Measurements from ENCODE around the gene TEPSIN.

TEPSIN gene, protein sequence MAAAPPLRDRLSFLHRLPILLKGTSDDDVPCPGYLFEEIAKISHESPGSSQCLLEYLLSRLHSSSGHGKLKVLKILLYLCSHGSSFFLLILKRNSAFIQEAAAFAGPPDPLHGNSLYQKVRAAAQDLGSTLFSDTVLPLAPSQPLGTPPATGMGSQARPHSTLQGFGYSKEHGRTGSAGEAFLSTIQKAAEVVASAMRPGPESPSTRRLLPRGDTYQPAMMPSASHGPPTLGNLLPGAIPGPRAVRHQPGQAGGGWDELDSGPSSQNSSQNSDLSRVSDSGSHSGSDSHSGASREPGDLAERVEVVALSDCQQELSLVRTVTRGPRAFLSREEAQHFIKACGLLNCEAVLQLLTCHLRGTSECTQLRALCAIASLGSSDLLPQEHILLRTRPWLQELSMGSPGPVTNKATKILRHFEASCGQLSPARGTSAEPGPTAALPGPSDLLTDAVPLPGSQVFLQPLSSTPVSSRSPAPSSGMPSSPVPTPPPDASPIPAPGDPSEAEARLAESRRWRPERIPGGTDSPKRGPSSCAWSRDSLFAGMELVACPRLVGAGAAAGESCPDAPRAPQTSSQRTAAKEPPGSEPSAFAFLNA

GRCh38 chr17:81238815-81239713 lies at the start of gene TEPSIN, which contains the start of gene NDUFAF8:
TSS of gene TEPSIN (minus strand) at chr17:81239055. CDS start at chr17:81239033, 22 bp downstream.
TSS of gene NDUFAF8 (plus strand) at chr17:81239318. CDS start at chr17:81239364, 46 bp downstream.
- DNase-seq (ENCODE audit: low spot score): peak; percentile 100

DNA sequence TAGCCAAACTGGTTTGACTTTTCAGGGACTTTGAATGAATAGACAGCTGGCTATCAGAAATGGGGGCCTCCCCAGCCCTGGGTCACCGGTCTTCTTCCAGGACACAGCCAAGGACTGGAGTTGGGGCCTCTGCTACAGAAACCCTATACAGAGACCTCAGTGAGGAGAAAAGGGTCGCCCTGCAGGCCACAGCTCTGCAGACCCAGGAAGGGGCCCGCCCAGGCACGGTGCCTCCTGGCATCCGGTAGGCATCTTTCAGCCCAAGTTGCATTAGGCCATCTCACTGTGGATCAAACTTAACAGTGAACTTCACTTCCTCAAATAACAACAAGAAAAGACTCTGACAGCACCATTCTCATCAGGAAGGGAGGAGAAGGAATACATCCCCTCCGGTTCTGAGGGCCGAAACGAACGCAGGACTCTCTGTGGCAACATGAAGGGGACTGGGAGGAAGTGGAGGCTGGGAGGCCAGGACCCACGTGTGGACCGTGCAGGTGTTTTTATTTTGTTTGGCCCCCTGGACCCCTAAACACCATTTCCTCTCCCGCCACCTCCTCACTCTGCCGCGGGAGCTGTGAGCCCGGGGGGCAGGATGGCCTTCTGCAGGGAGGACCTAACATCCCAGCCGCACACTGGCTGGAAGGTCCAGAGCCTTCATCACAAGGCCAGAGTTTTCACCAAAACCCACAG lies 49.0 kb upstream of the TEPSIN start:
- DNase-seq (ENCODE audit: low spot score): no peak

- no peak for DNase-seq (ENCODE audit: low spot score)
These were observed 48.3 kb upstream of the TEPSIN start for GRCh38 chr17:81287152-81287551.

DNA sequence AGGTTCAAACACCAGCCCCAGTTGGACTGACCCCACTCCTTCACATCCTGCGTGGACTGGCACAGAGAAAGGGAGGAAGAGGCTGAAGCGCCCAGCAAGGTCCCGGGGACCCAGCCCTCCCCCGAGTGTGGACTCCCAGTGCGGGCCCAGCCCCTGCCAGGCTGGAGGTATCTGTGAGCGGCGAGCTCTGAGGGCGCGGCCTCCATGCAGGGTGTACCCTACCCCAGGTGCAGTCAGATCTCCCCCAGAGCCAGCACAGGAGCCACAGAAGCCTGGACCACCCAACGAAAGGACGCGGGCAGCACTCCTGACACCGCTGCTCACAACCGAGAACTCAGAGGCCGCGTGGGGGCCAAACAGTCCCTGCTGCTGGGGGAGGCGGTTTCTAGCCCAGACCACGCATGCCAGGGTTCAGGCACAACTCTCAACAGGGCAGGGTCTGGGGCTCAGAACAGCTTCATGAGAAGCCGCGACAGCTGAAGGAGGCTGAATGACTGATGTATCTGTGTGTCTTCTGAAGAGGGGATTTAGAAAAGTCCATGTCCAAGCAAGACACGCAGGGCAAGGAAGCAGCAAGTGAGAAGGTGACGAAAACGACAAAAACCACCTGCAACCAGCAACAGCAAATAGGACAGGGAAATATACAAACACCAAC lies 47.8 kb upstream of the TEPSIN start:
- DNase-seq (ENCODE audit: low spot score): no peak

DNA sequence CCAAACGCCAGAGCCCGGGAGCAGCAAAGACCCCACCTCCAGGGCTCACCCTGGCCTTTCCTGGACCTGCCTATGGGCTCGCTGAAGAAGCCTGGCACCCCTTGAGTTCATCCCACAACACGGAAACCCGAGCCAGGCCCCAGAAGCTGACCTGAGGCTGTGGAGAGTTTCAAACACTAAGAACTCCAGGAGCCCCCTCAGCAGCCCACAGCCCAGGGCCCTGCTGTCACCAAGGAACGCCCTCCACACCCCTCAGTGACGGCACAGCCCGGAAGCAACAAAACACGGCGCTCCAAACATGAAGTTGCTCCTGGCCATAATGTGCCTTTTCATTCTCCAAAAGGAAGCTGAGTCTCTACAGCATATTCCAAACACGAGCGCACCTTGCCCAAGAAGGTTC lies 47.0 kb upstream of the TEPSIN start:
- no peak for DNase-seq (ENCODE audit: low spot score)

DNA sequence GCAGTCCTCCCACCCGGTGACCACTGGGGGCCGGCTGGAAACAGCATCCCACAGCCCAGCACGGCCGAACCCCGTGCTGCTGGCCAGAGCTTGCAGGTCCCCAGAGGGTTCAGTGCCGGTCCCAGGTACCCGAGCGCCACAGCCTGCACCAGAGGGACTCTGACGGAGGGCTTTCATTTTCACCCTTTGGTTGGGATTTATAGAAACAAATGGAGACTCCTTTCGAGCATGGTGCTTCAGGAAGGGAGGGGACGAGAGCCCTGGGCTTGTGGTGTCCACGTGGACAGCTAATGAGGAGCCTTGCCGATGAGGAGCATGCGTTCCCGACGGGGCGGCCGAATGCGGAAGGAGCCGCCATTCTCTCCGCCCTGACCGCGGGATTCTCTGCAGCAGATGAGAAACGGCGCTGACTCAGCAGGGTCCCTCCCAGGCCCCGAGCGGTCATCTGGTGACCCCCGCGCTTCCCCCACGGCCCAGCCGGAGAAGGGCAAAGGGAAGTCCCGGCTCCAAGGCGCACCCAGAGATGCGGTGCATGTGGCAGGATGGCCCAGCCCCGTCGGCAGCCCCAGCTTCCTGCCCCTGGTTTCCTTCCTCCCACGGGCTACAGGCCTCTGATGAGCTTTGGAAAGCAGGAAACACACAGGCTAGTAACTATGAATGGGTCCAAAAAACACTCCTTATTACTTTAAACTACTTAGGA lies 46.5 kb upstream of the TEPSIN start:
- DNase-seq (ENCODE audit: low spot score): peak; percentile 63

GRCh38 chr17:81282876-81283275 lies 44.0 kb upstream of the TEPSIN start:
- DNase-seq (ENCODE audit: low spot score): no peak

GRCh38 chr17:81282141-81282540 lies 43.3 kb upstream of the TEPSIN start:
- DNase-seq (ENCODE audit: low spot score): no peak

- no peak for DNase-seq (ENCODE audit: low spot score)
These were observed 41.7 kb upstream of the TEPSIN start for GRCh38 chr17:81280571-81280970.

GRCh38 chr17:81279278-81280275 lies 40.7 kb upstream of the TEPSIN start:
- DNase-seq (ENCODE audit: low spot score): no peak

DNA sequence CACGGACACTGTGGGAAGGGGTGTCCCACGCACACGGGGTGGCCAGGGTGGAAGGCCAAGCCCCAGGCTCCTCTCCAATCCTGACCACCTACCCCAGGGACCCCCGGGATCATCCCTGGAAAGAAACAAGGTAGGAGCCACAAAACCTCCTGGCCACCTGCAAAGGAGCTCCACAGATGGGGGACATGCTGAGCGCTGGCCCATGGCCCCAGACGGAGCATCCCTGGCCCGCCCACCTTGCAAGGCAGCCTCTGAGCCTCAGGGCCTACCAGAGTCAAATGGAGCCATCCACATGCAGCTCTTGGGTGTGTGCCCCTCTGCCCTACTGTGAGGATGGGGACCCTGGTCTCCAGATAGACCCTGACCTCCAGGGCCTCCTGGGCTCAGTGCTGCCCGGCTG lies 40.0 kb upstream of the TEPSIN start:
- no peak for DNase-seq (ENCODE audit: low spot score)

GRCh38 chr17:81277946-81278693 lies 39.3 kb upstream of the TEPSIN start:
- no peak for DNase-seq (ENCODE audit: low spot score)

GRCh38 chr17:81277421-81277820 lies 38.6 kb upstream of the TEPSIN start:
- DNase-seq (ENCODE audit: low spot score): peak; percentile 44

GRCh38 chr17:81276781-81277180 lies 37.9 kb upstream of the TEPSIN start:
- DNase-seq (ENCODE audit: low spot score): no peak

DNA sequence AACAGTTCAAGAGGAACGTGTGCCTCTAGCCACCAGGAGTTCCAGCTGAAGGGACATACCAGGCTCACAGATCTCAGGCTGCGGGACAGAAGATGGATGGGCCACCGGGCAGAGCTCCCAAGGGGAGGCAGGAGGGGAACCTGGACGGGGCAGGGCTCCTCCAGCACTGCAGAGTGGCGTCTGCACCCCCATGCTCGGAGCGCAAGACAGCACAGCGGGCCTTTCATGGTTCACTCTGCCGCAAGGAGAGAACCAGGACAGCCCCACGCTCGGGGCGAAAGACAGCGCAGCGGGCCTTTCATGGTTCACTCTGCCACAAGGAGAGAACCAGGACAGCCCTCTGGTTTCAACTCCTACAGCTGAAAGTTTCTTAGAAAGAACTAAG lies 35.6 kb upstream of the TEPSIN start:
- no peak for DNase-seq (ENCODE audit: low spot score)

- DNase-seq (ENCODE audit: low spot score): no peak
These were observed 35.0 kb upstream of the TEPSIN start for GRCh38 chr17:81273698-81274470.

DNA sequence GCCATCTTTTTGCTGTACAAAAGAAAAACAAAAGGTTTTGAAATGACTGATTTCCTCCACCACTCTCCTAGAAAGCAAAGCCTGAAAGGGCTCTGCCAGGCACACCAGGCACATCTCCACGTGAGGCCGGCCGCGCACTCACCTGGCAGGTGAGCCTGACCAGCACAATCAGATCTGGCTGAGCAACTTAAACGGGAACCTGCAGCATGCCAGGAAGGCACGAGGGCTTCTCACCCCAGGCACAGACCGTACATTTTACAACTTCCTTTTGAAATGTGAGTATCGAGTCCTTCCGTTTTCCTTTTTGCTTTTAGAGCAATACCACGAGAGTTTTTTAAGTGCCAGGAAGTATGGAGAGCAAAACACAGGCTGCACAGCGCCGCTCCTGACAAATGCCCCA lies 33.8 kb upstream of the TEPSIN start:
- no peak for DNase-seq (ENCODE audit: low spot score)

DNA sequence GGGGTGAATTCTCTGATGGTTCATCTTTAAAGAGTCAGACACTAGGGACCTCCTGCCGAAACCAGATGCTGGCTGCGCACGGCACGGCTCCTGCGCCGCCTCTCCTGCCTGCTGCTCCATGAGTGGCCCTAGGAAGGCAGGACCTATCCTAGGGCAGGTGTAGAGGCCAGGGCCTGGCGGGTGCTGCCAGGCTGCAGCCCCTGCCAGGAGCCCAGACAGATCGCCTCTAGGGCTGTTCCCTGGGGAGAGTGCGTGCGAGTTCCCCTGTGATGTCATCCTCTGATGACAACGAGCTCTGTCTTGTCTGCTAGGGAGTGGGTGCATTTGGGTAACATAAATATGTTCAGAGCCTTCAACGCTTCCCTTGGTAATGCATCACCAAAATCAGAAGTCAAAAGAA lies 32.4 kb upstream of the TEPSIN start:
- no peak for DNase-seq (ENCODE audit: low spot score)

Data from pons (tissue), 1 donor.